Suppressor macrophage (primary cell): ENCODE measurements around the gene HIRIP3.

Source experiments
- DNase-seq, 4 experiments: peaks; one replicate each; pipeline ENCODE4 v3.0.0-alpha.2; 2020 to 2022

HIRIP3 gene

DNA sequence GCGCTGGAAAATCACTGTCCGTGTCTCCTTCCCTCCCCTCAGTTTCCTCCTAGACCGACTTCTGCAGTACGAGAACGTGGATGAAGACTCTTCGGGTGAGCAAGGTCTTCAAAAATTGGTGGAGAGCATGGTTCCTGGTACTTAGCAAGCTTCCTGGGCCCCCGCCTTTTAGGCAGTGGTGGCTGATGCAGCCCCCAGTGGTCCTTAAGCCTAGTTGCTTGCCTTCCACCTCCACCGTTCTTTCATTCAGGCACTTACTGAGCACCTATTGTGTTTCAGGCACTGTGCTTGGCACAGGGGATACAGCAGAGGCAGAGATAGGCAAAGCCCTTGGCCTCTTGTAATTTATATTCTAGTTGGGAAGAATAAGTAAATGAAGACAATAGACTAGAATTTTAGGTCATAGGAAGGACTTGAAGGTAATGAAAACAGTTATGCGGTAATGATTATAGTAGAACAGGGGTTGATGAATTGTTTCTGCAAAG, 1.4 kb upstream of the HIRIP3 start:
- peak in 2 of 4 experiments; percentile 7 to 19 for DNase-seq

DNA sequence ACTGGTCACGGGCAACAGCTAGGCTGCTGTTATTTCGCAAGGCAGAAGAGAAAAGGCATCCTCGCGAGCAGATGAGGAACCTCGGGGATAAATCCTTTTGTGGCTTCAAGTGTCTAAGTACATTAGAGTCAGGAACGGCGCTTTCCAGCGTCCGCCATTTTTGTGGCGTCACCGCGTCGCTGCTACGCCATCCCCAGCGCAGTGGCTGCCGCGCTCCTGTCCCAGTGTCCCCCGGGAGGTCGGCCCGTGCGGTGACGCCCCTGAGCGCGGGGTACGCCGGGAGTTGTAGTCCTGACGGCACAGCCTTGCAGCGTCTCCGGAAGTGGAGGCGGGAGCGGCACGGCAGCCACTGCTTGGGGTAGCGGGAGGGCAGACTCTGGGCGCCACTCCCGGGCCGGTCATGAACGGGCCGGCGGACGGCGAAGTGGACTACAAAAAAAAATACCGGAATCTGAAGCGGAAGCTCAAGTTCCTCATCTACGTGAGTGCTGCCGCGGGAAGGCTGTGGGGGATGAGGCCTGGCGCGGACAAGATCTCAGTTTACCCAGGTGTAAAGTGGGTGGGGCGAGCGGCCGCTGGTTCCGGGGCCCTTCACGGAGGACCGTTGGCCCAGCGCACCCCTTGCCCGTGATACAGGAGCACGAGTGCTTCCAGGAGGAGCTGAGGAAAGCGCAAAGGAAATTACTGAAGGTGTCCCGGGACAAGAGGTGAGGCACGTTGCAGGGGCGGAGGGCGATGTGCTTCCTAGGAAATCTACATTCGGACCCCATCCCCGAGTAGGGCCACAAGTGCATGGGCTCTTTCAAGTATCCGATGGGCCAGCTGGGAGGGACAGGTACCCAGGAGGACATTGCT, 721 bp upstream of the HIRIP3 start, which contains the start of gene INO80E:
Gene INO80E (plus strand): TSS at position 331 of the 855 bp plus-strand sequence. CDS start 70 bp downstream, at position 401.
- peak; percentile 99 for DNase-seq

DNA sequence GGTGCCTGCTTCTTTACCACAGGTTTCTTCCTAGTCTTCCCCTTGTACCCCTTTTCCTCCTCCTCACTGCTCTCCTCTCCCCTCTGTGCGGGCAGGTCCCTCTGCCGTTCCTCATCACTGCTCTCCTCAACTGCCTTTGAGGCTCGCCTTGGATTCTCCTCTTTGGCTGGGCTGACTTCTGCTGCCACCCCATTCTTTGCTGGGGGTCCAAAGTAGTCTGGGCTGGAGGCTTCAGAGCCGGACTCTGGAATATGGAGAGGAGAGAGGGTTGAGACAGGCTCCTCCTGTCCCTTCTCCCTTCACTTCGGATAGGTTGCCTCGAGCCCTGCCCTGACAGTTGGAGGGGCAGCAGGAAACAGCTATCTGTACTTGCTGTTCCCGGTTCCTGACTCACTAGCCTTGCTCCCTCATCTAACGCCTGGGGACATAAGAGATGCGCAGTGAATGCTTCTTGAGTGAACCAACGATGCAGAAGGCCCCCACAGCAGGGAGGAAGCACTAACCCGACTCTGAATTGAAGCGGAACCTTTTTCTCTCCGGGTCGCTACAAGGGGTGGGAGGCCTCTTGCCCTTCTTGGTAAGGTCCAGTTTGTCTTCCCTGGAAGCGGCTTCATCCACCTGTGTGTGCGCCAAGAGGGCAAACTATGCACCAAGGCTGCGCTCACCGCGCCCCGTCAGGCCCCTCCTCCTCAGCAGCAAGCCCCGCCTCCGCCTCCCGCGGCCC, 655 bp downstream of the HIRIP3 start:
- peak; percentile 11 to 55 (median 32) for DNase-seq

DNA sequence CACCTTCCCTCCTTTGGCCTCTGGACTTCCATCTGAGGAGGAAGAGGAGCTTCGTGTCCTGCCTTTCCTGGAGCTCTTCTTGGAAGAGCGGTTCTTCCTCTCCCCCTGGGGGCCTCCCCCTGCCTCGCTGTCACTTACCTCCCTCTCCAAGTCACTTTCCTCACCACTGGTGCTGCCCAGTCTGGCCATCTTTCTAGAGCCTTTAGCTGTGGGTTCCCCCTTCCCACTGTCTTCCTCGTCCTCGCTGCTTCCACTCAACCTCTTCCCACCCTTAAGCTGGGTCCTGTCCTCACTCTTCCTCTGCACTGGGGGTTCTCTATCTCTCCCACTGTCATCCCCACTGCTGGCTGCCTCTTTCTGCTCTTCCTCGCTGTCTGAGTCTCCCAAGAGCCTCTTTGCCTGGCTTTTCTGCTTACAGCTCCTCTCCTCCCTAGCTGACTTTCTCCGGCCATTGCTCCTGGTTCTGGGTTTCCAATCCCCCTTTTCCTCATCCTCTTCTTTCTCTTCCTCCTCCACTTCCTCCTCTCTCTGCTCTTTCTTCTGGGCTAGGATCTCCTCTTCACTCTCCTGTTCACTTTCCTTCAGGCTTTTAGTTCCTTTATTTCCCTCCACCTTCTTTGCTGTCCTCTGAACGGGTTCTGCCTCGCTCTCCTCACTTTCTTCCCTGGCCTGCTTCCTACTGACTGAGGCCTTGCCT, 1.4 kb downstream of the HIRIP3 start:
- peak in 1 of 4 experiments; percentile 12 for DNase-seq

DNA sequence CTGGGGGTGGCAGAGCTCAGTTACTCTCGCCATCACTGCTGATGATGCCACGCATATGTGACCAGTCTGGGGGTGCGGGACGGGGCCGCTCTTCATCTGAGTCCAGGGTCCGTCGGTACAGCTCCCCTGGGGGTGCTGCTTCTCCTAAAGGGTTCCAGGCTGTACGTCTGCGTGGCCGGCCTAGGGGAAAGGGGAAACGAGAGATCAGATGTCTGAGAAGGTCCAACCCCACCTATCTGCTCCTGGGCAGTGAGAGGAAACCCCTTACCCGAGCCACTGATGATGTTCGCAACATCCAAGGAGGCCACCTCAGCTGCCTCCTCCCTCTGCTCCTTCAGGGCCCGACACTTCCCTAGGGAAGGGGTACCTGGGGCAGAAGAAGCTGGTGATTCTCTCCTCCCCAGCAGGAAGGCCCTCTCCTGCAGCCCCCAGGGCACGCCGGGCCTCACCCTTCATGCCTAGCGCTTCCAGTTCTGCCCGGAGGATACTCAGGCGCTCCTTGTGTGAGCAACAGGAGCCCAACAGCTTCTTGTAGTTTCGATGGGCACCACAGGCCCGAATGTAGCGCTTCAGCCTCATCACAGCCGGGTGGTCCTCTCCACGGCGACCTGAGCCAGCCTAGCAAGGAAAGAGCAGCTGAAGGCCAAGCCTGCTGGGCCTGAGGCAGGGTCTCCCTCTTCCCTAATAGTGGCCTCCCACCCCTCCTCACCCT, 2.1 kb downstream of the HIRIP3 start:
- DNase-seq: no peak

DNA sequence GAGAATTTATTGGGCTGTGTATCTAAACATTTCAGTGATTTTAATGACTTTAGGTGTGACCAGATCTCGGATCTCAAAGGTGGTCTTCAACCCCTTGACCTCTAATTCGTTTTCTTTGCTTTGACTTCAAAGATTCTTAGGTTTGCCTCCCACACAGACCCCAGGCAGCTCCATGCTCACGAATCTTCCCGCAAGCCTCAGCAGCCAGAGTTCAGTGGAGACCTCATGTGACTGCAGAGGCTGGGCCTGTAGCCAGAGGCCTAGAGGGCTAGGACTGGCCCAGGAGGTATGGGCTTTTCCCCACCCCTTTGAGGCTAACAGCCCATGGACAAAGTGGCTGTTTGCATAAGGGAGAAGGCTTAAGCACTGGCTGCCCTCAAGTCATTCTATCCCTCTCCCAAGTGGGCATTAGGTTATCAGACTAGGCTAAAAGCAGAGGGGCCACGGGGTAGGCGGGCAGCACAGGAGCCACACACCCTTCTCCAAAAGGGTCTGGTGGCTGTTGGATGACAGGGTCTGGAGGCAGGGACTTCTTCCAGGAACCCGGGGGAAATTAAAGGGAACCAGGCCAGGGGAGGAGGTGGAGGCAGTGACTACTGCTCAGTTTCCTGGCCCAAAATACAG, 3.0 kb downstream of the HIRIP3 start:
- DNase-seq: no peak

DNA sequence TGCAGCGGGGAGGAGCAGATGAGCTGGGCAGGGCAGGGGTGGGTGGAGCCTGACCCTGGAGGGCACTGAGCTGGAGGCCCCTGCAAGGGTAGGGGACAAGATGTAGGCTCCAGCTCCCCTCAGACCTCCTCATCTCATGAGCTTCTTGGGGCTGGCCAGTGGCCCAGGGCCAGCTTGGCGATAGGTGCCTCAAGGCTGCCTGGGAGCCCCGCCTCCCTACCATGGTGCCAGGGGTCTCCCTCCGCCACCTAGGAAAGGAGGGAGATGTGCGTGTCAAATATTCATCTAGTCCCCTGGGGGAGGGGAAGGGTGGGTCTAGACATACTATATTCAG, 3.9 kb downstream of the HIRIP3 start:
- DNase-seq: no peak

DNA sequence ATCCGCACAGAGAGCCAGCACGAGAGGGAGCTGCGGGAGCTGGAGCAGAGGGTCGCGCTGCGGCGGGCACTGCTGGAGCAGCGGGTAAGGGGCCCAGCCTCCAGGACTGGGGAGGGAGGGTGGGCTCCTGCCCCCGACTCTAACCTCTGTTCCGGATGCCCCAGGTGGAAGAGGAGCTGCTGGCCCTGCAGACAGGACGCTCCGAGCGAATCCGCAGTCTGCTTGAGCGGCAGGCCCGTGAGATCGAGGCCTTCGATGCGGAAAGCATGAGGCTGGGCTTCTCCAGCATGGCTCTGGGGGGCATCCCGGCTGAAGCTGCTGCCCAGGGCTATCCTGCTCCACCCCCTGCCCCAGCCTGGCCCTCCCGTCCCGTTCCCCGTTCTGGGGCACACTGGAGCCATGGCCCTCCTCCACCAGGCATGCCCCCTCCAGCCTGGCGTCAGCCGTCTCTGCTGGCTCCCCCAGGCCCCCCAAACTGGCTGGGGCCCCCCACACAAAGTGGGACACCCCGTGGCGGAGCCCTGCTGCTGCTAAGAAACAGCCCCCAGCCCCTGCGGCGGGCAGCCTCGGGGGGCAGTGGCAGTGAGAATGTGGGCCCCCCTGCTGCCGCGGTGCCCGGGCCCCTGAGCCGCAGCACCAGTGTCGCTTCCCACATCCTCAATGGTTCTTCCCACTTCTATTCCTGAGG, 4.4 kb downstream of the HIRIP3 start:
- no peak for DNase-seq

DNA sequence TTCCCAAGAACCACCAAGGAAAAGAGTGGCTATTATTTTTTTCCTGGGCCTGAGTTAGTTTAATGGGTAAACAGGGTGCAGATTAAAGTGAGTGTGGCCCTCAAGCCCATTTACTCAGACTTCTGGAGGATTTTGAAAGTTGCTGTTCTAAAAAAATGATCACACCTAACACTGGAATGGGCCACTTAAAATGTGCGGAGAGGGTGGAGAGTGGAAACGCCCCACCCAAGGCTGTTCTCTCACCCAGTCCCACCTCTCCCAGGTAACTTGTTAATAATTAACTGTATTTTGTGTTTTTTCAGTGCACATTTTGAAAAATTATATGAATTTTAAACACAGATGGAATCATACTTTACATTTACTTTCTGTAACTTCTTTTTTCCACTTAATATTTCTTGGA, 5.4 kb downstream of the HIRIP3 start:
- DNase-seq: no peak

DNA sequence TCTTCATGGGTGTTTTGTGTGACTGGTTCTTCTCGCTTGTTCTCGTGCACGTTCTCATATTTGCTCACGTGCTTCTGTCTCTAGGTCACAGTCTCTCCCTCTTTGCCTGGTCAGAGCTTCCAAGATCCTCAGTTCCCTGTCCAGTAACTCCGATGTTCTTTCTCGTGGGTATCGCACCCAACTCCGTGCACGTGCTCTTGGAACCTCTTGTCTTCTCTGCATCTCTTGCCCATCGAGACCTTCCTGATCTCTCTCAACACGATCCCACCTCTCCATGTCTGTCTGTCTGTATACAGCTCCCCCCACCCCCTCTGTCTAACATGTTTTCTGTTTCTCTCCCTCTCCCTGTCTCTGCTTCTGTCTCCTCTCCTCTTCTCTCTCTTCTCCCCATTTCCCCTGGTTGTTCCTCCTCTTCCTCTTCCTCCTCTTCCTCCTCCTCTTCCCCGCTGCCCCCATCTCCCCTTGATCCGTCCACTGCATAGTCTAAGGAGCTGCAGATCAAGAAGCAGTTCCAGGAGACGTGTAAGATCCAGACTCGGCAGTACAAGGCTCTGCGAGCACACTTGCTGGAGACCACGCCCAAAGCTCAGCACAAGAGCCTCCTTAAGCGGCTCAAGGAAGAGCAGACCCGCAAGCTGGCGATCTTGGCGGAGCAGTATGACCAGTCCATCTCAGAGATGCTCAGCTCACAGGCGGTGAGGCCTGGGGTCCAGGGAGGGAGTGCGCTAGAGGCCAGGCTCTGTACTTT, 6.1 kb downstream of the HIRIP3 start:
- no peak for DNase-seq

DNA sequence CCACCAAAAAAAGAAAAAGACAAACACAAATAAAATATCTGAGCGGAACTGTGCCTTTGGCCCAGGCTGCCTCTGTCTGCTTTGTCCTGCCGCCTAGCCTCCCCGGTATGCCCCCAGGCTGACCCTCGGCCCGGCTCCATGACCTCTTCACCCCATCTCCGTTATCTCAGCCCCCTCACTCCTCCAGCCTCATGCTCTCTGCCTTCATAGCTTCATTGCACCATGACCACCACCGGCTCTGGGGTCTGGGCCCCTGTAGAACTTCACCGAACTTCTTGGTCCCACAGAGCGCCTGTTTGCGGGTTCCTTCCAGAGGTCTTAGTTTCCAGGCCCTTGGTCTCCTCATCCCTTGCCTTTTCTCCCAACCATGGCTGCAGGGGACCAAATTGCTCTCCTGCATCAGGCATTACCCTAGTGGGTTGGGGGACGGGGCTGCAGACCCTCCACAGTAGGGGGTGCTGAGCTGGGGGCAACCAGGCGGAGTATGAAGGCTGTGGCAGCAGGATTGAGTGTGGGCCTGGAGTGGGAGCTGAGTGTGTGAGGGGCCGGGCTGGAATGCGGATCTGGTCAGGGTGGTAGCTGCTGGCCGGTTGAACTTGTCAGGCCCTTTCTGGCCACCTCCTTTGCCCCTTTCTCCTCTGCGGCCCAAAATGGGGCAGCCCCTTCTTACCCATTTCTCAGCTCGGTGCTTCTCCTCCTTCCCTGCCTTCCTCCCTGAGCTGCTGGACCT, 6.9 kb downstream of the HIRIP3 start:
- no peak for DNase-seq

DNA sequence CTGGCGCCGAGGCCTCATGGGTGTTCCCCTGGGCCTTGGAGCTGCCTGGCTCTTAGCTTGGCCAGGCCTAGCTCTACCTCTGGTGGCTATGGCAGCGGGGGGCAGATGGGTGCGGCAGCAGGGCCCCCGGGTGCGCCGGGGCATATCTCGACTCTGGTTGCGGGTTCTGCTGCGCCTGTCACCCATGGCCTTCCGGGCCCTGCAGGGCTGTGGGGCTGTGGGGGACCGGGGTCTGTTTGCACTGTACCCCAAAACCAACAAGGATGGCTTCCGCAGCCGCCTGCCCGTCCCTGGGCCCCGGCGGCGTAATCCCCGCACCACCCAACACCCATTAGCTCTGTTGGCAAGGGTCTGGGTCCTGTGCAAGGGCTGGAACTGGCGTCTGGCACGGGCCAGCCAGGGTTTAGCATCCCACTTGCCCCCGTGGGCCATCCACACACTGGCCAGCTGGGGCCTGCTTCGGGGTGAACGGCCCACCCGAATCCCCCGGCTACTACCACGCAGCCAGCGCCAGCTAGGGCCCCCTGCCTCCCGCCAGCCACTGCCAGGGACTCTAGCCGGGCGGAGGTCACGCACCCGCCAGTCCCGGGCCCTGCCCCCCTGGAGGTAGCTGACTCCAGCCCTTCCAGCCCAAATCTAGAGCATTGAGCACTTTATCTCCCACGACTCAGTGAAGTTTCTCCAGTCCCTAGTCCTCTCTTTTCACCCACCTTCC, 7.9 kb downstream of the HIRIP3 start:
- no peak for DNase-seq

DNA sequence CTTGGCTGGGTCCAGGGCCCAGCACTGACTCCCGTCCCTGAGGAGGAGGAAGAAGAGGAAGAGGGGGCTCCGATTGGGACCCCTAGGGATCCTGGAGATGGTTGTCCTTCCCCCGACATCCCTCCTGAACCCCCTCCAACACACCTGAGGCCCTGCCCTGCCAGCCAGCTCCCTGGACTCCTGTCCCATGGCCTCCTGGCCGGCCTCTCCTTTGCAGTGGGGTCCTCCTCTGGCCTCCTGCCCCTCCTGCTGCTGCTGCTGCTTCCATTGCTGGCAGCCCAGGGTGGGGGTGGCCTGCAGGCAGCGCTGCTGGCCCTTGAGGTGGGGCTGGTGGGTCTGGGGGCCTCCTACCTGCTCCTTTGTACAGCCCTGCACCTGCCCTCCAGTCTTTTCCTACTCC, 8.5 kb downstream of the HIRIP3 start:
- DNase-seq: no peak

DNA sequence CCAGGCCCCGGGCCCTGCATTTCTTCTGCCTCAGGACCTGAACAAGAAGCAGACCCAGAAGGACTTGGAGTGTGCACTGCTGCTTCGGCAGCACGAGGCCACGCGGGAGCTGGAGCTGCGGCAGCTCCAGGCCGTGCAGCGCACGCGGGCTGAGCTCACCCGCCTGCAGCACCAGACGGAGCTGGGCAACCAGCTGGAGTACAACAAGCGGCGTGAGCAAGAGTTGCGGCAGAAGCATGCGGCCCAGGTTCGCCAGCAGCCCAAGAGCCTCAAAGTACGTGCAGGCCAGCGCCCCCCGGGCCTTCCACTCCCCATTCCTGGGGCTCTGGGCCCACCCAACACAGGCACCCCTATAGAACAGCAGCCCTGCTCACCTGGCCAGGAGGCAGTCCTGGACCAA, 9.2 kb downstream of the HIRIP3 start:
- no peak for DNase-seq

DNA sequence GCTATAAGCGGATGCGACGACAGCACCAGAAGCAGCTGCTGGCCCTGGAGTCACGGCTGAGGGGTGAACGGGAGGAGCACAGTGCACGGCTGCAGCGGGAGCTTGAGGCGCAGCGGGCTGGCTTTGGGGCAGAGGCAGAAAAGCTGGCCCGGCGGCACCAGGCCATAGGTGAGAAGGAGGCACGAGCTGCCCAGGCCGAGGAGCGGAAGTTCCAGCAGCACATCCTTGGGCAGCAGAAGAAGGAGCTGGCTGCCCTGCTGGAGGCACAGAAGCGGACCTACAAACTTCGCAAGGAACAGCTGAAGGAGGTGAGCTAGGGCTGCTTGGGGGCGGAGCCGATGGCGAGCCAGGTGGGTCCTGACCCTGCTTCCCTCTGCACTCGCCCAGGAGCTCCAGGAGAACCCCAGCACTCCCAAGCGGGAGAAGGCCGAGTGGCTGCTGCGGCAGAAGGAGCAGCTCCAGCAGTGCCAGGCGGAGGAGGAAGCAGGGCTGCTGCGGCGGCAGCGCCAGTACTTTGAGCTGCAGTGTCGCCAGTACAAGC, 10.1 kb downstream of the HIRIP3 start:
- no peak for DNase-seq

DNA sequence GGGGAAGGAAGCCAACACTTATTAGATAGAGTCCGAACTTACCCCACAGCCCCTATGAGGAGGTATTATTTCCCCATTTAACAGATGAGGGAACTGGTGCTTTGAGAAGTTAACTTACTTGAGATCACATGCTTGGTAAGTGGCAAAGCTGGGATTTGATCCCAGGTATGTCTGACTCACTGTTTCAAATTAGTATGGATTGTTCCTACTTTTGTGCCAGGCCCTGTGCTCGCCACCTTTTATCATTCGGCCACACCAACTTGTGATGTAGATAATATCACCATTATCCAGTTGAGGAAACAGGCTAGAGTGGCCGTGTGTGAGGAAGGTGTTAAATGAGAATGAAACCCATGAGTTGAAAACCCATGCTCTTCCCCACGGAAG, 10.7 kb downstream of the HIRIP3 start:
- no peak for DNase-seq

DNA sequence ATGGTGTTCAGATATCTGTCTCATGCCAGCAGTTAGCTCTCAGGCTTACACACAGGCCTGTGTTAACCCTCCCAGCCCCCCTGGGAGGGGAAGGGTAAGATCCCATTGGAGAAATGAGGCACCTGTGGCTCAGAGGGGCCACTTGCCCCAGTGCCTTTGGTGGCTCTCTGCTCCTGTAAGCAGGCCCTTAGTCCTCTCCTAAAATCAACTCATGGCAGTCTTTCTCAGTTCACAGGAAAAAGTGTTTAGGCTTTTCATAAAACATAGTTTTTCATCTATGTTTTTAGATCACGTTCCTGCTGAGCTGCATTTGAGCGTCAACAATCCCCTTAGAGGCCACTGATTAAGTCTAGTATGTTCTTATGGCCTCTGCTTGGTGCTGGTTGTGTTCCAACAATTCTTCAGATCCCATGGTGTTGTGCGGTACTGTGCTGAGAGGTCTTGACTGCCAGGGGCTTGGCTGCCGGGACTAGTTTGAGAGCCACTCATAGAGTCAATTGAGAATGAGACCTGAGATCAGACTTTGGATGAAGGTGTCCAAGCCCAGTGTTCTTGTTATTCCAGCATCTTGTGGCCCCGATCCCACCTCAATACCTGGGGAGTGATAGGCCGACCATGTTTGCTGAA, 11.2 kb downstream of the HIRIP3 start:
- no peak for DNase-seq

DNA sequence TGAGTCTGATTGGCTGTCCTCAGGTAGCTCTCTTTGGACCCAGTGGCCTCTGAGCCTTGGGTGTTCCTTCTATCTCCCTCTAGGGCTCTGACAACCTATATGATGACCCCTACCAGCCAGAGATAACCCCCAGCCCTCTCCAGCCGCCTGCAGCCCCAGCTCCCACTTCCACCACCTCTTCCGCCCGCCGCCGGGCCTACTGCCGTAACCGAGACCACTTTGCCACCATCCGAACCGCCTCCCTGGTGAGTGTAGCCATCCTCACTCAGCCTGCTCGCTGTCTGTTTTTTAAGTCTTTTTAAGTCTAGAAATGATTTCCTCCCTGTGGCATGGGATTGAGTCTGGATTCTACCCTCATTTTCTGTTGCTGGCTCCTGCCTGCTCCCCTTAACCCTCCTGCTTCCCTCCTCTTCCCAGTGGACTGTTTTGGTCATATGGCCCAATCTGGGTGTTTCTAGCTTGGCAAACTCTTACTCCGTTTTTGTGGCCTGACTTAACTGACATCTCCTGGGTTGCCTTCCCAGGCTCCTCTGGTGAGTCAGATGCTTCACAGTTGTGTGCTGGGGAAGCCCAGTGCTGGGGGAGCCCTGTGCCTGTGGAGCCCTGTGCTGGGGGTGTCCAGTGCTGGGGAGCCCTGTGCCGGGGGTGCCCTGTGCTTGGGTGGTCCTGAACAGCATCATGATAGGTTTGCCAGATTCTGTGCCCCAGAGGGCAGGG, 11.8 kb downstream of the HIRIP3 start:
- DNase-seq: no peak
